GM19238 (cell line): ENCODE results near the gene AMOTL2.

Source experiments
- DNase-seq: peaks from one replicate; pipeline ENCODE4 v3.0.0; 2011; ENCODE audit warnings: low spot score; ENCODE audit not compliant: insufficient read length

Gene AMOTL2

DNA sequence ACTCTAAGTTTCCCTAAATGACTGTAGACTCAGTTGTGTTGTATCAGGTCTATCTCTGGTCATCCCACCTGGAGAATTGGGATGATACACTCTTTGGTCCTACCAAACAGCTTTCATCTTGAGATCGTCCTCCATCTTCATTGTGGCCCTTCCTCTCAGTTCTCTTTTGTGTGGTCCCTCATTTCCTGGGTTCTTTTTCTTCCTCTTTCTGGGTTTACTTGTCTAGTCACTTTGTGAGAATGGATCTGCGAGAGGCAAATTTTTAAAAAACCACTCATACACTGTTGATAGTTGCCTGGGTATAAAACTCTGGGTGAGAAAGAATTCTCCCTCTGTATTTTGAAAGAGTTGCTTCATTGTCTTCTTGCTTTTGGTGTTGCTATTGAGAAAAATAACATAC, 6.0 kb upstream of the AMOTL2 start:
- no peak for DNase-seq

GRCh38 chr3:134378818-134379217, 4.6 kb upstream of the AMOTL2 start:
- no peak for DNase-seq

DNA sequence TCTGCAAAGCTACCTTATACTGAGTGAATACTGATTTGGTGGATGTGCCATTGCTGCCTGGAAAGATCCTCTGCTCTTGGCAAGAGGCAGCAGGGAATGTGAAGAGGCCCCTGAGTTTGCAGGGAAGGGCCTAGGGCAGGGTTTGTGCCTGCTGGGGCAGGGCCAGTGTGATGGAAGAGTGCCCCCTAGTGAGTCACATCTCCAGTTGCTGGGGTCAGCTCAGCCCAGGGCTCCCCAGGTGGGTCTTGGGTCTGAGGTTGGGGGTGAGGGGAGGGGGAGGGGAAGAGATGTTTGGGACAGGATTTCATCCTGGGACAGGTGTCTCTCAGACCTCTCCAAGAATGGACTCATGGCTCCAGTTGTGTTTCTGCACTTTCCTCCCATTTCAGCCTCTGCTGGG, 4.1 kb upstream of the AMOTL2 start:
- no peak for DNase-seq

DNA sequence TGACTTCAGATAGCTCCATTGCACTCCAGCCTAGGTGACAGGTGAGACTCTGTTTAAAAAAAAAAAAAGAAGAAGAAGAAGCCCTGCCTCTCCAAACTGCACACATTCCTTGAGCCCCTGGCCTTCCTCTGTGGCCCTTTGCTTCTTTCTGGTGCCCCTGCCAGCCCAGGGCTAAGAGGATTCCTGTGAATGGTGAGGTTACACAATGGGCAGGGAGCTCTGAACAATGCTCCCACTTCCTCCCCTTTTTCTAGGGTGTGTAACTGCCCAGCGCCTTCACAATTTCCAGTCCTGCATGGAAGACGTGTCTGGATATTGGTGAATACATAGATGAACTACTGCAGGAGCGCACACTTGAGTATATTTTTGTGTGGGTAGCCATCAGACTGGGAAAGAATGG, 3.6 kb upstream of the AMOTL2 start:
- no peak for DNase-seq

- DNase-seq = no peak
These were observed 2.7 kb upstream of the AMOTL2 start for GRCh38 chr3:134376786-134377426.

DNA sequence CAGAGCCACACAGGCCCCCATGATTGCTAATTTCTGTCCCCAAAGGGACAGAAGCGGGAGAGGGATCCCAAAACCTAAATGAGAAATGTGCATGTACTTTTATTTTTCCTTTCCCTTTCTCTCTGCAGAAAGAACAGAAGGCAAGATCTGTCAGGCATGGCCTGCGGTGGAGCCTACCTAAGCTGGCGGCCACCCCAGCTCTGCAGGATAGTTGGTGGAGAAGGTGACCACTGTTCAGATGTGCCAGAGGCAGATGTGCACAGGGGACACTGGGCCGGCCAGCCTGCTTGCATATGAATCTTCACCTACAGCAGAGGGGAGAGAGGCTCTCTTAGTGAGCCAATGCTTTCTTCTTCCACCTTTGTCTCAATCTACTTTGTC, 2.1 kb upstream of the AMOTL2 start:
- no peak for DNase-seq

DNA sequence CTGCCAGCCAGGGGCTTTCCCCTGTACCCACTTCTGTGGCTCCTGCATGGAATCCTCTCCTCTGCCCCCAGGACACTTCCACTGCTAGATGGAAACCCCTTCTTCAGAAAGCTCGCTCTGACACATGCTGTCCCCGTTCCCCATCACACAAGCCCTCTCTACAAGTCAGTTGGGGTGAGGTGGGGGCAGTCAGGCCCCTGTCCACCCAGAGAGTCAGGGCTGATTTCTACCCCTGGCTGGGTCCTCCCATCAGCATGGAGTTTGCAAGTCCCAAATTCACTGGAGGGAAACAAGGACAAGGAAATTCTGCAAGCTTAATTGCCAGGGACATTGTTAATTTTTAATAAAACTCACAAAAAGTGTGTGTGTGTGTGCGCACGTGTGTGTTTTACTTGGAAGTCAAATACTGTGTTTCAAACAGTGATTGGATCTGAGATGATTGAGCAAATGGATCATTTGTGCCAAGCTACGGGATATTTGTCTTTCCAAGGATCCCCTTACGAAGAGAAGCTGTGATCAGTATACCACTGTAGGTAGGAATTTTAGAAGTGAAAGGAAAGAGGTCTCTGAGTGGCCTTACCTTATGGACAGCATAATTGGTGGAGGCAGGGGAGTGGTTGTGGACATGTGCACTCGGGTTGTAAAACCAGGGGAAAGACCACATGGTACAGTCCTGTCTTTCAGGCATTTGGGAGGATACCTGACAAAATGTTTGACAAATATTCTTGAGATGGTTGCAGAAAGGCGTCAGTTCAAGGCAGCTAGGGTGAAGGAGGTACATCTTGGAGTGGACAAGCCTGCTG, 1.5 kb upstream of the AMOTL2 start:
- DNase-seq = no peak

- no peak for DNase-seq
These were observed 739 bp upstream of the AMOTL2 start for GRCh38 chr3:134374791-134375581.

GRCh38 chr3:134373271-134374104, 759 bp downstream of the AMOTL2 start:
- no peak for DNase-seq

DNA sequence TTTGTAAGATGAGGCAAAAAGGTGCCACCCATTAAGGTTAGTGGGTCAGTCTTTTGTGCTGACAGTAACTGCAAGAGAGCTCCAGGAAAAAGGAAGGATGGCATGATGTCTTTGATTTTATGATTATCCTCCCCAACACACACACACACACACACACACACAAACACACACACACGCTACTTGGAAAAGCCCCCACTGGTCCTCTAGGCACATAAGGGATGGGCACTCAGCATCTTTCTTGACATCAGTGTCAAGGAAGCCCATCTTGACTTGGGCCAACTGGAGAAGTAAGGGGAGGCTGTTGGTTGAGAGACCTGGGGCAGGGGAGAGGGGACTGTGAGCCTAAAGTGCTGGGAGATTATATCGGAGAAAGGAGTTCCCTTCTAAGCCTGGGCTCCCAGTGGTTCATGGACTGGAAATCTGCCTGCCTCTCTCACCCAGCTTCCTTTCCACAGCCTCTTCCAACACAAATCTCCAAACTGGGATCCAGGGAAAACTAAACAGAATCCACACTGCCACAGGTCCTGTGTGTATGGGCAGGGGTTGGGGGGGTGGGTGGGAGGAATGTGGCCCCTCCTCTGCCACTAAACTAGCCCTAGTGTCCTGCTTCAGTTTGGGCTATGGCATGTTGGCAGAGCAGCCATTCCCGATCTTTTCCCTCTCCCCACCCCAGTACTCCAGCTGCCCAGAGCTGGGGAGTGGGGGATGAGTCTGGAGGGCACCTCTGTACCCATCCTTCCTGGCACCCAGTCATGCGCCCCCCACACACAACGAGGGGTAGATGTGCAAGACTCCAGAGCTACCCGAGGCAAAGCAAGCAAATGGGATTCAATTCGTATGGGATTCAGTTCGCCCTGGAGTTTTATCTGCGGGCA, 1.6 kb downstream of the AMOTL2 start:
- DNase-seq = no peak

DNA sequence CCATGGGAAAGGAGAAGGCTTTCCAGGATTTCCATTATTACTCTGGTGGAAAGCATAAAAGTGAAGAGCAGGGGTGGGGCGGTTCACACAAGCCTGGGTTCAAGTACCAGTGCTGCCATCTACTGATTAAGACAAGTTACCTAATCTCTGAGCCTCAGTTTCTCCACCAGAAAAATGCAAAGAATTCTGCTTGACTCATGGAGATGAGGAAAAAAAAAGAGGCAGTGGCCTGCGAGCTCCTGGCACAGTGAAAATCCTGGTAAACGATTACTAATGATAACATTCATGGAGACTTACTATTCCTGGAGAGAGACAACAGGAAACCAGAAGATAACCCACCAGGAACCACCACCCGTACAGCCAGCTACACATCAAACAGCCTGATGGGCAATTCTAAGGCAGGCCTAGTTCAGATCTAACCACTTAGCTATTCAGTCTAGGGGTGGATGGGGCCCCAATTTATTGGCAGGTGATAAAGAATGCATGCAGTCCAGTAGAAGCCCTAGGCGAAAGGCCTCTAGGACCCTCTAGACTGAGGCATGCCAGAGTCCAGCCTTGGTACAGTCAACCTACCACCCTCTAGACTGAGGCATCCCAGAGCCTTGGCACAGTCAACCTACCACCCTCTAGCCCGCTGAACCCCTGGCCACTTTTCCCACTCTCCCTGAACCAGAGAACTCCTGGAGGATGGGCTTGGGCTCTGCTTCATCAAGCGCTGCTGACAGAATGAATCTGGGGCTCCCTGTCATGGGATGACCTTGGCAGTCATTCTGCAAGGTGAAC, 2.5 kb downstream of the AMOTL2 start:
- DNase-seq = no peak

GRCh38 chr3:134370611-134371531, 3.4 kb downstream of the AMOTL2 start:
- DNase-seq = no peak

DNA sequence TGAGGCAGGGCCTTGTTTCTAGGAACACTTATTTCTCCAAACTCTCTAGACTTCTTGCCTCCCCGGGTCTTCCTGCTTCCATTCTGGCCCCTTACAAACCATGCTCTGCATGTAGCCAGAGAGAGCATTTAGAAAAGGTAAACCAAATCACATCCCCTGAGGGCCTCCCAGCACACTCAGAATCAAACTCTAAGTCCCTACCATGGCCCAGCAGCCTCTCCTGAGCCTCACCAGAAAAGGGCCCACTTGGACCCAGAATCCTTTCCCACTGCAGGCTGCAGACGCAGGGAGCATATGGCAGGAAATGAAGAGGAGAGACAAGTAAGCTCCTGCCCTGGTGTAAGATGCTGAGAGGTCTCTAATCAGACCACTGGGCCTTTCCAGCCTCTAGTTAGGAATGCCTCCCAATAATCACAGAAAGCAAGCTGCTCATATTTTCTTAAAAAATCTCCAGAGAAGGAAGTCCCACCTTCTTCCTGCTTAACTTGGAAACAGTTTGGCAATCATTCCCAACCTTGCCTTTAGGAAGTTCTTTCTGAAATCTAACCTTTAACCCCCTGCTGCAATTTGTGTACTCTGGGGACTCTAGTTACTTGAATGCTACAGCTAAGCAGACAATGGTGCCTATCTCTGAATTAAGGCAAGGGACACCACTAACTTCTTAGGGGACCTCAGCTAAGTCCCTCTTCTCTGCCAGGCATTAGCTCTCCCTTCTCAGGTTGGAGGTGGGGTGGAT, 4.2 kb downstream of the AMOTL2 start:
- no peak for DNase-seq

DNA sequence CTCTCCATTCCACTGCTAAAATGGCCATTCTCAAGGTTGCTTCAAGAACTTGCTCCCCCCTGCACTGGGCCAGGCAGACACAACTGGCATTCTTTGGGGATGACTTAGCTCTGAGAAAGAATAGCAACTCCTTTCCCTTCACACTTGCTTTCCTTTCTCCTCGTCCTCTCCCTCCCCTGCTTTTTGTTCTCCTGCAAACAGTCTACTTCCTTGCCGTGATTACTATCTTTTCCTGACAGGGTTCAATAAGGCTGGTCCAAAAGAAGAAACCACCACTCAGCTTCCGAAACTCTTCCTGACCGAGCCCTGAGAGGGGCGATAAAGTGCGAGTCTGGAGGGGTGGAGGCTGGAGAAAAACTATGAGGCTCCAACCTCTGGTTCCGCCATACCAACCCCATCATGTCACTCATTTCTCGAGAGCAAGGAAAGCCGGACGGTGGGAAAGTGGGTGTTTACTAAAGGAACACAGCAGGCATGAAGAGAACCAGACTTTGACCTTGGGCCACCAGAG, 5.0 kb downstream of the AMOTL2 start:
- DNase-seq = no peak

DNA sequence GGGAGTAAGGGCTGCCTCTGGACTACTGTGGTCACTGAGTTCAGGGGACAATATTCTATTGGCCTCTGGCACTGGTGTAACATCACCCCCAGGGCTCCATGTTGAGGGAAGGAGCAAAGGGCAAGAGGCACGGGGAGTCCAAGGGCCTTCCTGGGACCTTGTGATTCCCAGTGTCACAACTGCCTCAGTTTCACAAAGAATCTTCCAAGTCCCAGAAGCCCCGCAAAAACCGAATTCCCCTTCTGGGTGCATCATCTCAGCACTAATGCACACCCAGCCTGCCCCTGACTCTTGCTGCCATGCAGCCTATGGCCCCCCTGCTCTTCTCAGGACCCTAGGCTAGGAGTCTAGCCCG, 5.5 kb downstream of the AMOTL2 start:
- DNase-seq = no peak

DNA sequence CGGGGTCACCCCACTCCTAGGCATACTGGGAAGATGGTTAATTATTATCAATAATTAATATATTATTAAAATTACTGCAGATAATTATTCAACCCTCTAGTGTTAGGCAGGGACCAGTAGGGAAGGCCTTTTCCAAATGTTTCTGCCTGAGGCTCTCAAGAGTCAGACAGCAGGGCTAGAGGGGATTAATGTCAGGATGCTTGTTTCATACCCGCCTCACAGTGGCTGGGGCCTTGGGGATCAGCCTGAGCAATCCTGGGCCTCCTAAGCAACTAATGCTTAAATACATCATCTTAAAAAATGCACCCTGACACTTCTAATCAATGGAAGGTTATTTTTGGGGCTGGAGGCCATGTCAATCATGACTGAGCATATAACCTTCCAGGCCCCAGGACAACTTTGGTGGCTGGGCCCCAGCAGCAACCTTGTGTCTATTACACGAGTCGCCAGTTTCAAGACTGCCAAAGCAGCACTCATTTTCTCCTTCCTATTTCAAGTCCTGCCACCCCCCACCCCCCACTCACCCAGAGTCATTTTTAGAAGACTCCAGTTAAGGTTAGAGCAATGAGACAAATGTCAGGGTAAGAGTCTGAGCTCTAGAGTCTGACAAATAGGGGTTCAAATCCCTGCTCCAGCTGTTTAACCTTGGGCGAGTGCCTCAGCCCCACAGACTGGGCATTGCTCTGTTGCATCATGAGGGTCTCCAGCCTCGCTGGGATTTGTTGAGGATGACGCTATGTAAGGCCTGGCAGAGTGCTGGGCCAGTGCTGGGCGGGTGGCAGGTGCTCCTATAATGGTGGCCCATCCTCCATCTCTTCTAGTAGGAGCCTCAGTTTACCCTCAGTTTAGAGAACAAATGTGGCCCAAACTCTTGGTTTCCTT, 6.1 kb downstream of the AMOTL2 start:
- no peak for DNase-seq
